ENCODE results near the gene MYO18A.

MYO18A gene

GRCh38 chr17:29077320-29077719 lies 102.9 kb downstream of the MYO18A start:
- DNase-seq (ENCODE audit: low read depth), result no peak

GRCh38 chr17:29076722-29077121 lies 103.5 kb downstream of the MYO18A start:
- no peak for DNase-seq (ENCODE audit: low read depth)

GRCh38 chr17:29076087-29076486 lies 104.1 kb downstream of the MYO18A start:
- no peak for DNase-seq (ENCODE audit: low read depth)

- DNase-seq (ENCODE audit: low read depth), result no peak
Measured at GRCh38 chr17:29074488-29074887, 105.7 kb downstream of the MYO18A start.

- no peak for DNase-seq (ENCODE audit: low read depth)
Measured at GRCh38 chr17:29073520-29073919, 106.7 kb downstream of the MYO18A start.

- DNase-seq (ENCODE audit: low read depth), result no peak
Measured at GRCh38 chr17:29073045-29073444, 107.2 kb downstream of the MYO18A start.

- no peak for DNase-seq (ENCODE audit: low read depth)
Measured at GRCh38 chr17:29071303-29071702, 108.9 kb downstream of the MYO18A start.

GRCh38 chr17:29070781-29071180 lies 109.4 kb downstream of the MYO18A start:
- DNase-seq (ENCODE audit: low read depth), result no peak

- DNase-seq (ENCODE audit: low read depth), result no peak
Measured at GRCh38 chr17:29070308-29070707, 109.9 kb downstream of the MYO18A start.

GRCh38 chr17:29069526-29070041 lies 110.6 kb downstream of the MYO18A start:
- no peak for DNase-seq (ENCODE audit: low read depth)

GRCh38 chr17:29068818-29069217 lies 111.4 kb downstream of the MYO18A start:
- no peak for DNase-seq (ENCODE audit: low read depth)

- DNase-seq (ENCODE audit: low read depth), result no peak
Measured at GRCh38 chr17:29066606-29067005, 113.6 kb downstream of the MYO18A start.

GRCh38 chr17:29066047-29066446 lies 114.2 kb downstream of the MYO18A start:
- DNase-seq (ENCODE audit: low read depth), result no peak

GRCh38 chr17:29063992-29064391 lies 116.2 kb downstream of the MYO18A start:
- no peak for DNase-seq (ENCODE audit: low read depth)

GRCh38 chr17:29062215-29062614 lies 118.0 kb downstream of the MYO18A start:
- no peak for DNase-seq (ENCODE audit: low read depth)

- DNase-seq (ENCODE audit: low read depth), result no peak
Measured at GRCh38 chr17:29061036-29061435, 119.2 kb downstream of the MYO18A start.

- DNase-seq (ENCODE audit: low read depth), result no peak
Measured at GRCh38 chr17:29060475-29060874, 119.7 kb downstream of the MYO18A start.

GRCh38 chr17:29059281-29059680 lies 120.9 kb downstream of the MYO18A start:
- no peak for DNase-seq (ENCODE audit: low read depth)

- no peak for DNase-seq (ENCODE audit: low read depth)
Measured at GRCh38 chr17:29058391-29058790, 121.8 kb downstream of the MYO18A start.

- DNase-seq (ENCODE audit: low read depth), result no peak
Measured at GRCh38 chr17:29057361-29057760, 122.8 kb downstream of the MYO18A start.

- no peak for DNase-seq (ENCODE audit: low read depth)
Measured at GRCh38 chr17:29054835-29055234, 125.4 kb downstream of the MYO18A start.

GRCh38 chr17:29051731-29052130 lies 128.5 kb downstream of the MYO18A start:
- no peak for DNase-seq (ENCODE audit: low read depth)

- no peak for DNase-seq (ENCODE audit: low read depth)
Measured at GRCh38 chr17:29051194-29051593, 129.0 kb downstream of the MYO18A start.

- no peak for DNase-seq (ENCODE audit: low read depth)
Measured at GRCh38 chr17:29050176-29050575, 130.0 kb downstream of the MYO18A start.

Data from stimulated activated CD8-positive, alpha-beta memory T cell treated with anti-CD3 and anti-CD28 coated beads, Interleukin-7, amount 100 ng/mL, for 24 hours (primary cell).